NCI-H2029 (cell line): ENCODE measurements around the gene SEC24D.
"Not testable (repeated sequence)": the region's sequence is repeated elsewhere in the genome, so short reads cannot be mapped to it uniquely, and the experiment has no call there.

Source experiments
- DNase-seq: peaks from one replicate; lab custom pipeline; 2025; lab: John Stamatoyannopoulos, UW

SEC24D gene

GRCh38 chr4:118811832-118812231 lies 24.1 kb downstream of the SEC24D start:
- DNase-seq, result no peak

GRCh38 chr4:118810991-118811764 lies 24.7 kb downstream of the SEC24D start:
- no peak for DNase-seq

GRCh38 chr4:118807659-118808058 lies 28.3 kb downstream of the SEC24D start:
- DNase-seq, result no peak

DNA sequence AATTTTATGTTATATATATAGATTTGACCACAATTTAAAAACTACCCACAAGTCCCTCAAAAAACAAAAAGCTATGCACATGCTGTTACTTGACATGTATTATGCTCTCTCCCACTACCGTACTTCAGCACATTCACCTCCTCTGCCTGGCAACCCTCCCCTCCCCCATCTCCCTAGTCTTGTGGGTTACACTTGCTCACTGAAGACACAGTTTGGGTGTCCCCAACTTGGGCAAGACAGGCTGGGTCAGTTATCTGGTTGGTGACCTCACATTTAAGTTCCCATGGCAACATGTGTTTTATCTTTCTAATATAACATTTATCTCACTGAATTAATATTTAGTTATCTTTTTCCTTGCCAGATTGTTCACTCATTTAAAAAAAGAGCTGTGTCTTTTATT lies 32.7 kb downstream of the SEC24D start:
- DNase-seq, result no peak

DNA sequence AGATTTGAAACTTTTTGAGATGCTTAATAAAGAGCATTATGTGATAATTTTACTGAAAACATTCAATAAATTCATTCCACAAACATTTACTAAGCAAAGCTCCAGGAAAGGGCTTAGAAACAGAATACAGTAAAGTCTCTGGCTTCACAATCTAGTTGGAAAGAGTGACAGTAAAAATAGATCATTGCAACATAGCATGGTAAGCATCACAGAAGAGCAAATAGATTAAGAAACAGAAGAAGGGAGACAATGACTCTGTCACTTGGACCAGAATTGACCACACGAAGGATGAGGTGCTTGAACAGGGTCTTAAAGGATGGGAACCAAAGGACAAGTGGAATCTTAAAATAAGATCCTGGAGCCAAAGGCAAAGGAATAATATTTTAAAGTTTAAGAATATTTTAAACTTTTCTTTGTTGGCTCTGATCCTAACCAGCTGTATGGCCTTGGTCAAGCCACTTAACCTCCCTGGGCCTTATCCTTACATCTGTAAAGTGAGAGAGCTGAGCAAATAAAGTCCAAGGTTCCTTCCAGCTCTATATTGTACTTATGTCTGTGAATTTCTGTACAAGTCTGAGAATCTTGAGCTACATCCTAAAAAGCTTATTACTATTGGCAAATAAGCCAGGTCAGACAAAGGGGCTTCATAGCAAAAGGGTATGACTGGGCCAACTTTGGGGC lies 33.9 kb downstream of the SEC24D start:
- no peak for DNase-seq

GRCh38 chr4:118799231-118799942 lies 36.5 kb downstream of the SEC24D start:
- no peak for DNase-seq

DNA sequence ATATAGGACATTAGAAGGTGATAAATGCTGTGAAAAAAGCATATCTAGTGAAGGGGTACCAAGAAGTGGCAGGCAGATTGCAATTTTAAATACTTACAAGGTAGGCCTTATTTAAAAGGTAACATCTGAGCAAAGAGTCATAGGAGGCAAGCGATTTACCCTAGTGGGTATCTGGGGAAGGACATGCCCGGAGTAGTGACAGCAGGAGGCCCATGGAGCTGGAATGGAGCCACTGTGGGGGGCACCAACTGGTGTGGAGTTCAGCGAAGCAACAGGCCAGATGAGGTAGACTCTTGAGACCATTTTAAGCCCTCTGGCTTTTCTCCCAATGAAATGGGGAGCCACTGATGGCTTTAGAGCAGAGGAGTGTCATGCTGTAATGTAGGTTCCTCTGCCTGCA lies 37.3 kb downstream of the SEC24D start:
- no peak for DNase-seq

DNA sequence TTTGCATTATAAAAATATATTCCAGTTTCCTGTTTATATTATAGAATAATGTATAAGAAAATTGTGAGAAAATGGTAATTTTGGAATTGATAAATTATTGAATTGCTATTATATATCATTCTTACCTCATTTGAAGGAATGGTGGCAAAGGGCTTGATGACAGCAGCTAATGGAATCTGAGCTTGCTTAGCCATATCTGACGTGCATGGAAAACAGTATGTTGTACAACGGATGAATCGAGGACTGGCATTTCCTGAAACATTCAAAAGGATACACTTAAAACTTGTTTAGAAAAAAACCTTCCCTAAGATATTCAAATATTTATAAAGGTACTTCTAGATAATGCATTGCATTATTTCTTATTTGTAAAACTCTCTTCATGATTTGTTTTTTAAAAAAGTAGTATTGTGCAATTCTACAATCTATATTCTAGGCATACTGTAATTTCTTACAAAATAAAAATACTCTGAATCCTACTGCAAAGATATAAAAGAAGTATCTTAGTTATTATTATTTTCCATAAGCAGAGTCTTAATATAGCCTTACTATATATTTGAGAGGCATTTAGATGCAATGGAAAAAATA lies 38.3 kb downstream of the SEC24D start:
- DNase-seq, result no peak

DNA sequence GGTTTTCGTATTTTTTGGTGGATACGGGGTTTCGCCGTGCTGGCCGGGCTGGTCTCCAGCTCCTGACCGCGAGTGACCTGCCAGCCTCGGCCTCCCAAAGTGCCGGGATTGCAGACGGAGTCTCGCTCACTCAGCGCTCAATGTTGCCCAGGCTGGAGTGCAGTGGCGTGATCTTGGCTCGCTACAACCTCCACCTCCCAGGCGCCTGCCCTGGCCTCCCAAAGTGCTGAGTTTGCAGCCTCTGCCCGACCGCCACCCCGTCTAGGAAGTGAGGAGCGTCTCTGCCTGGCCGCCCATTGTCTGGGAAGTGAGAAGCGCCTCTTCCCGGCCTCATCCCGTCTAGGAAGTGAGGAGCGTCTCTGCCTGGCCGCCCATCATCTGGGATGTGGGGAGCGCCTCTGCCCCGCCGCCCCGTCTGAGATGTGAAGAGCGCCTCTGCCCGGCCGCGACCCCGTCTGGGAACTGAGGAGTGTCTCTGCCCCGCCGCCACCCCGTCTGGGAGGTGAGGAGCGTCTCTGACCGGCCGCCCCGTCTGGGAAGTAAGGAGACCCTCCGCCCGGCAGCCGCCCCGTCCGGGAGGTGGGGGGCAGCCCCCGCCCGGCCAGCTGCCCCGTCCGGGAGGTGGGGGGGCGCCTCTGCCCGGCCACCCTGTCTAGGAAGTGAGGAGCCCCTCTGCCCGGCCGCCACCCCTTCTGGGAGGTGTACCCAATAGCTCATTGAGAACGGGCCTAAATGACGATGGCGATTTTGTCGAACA lies 44.1 kb downstream of the SEC24D start:
- DNase-seq, result not testable (repeated sequence)

- no peak for DNase-seq
Observed at GRCh38 chr4:118790544-118790943, 45.4 kb downstream of the SEC24D start.

GRCh38 chr4:118788911-118789310 lies 47.0 kb downstream of the SEC24D start:
- DNase-seq, result no peak

- DNase-seq, result no peak
Observed at GRCh38 chr4:118787844-118788380, 48.0 kb downstream of the SEC24D start.

GRCh38 chr4:118784776-118785175 lies 51.1 kb downstream of the SEC24D start:
- DNase-seq, result no peak

DNA sequence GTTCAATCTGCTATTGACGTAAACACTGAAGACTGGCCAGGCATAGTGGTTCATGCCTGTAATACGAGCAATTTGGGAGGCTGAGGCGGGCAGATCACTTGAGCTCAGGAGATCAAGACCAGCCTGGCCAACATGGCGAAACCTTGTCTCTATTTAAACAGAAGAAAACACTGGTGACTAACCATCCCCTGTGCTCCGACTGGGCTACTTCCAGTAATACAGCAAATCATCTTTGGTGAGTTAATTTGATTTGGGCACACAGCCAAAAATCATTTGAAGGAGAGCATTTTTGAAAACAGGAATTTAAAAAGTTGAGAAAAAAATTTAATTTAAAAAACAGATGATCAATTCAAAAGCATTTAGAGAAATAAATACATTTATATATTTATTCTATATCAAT lies 52.0 kb downstream of the SEC24D start:
- DNase-seq, result no peak

DNA sequence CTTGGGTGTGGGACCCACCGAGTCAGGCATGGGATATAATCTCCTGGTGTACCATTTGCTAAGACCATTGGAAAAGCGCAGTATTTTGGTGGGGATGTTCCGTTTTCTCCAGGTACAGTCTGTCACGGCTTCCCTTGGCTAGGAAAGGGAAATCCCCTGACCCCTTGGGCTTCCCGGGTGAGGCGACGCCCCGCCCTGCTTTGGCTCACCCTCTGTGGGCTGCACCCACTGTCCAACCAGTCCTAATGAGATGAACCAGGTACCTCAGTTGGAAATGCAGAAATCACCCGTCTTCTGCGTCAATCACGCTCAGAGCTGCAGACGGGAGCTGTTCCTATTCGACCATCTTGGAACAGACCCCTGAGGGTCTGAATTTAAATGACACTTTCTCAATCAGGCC lies 53.0 kb downstream of the SEC24D start:
- not testable (repeated sequence) for DNase-seq

DNA sequence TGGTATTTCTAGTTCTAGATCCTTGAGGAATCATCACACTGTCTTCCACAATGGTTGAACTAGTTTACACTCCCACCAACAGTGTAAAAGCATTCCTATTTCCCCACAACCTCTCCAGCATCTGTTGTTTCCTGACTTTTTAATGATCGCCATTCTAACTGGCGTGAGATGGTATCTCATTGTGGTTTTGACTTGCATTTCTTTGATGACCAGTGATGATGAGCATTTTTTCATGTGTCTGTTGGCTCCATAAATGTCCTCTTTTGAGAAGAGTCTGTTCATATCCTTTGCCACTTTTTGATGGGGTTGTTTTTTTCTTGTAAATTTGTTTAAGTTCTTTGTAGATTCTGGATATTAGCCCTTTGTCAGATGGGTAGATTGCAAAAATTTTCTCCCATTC lies 58.3 kb downstream of the SEC24D start:
- DNase-seq, result not testable (repeated sequence)

GRCh38 chr4:118776955-118777640 lies 58.8 kb downstream of the SEC24D start:
- not testable (repeated sequence) for DNase-seq

GRCh38 chr4:118776157-118776954 lies 59.6 kb downstream of the SEC24D start:
- no peak for DNase-seq

DNA sequence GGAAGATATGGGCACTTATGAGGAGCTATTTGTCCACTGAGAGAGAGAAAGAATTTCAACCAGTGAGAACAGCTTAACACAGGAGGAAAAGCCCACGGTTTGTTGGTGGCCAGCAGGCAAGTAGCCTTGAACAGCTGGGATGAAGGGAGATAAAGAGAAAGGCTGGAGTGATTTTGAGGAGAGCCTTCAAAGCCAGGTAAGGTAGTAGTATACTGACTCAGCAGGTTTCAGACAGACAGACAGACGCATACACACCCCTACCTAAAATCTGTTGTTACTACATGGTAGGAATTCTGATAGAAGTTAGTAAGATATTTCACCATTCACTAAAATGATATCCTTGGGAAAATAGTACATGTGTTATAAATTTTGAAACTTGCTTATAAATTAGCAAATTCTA lies 60.5 kb downstream of the SEC24D start:
- DNase-seq, result no peak

- no peak for DNase-seq
Observed at GRCh38 chr4:118774989-118775388, 60.9 kb downstream of the SEC24D start.
